Heart right ventricle (tissue), 16 donors: ENCODE measurements around the gene TENT5A. TPM values are rescaled to one million over a fixed set of nuclear protein-coding genes. Genes with fewer than 3 reads are reported as not detected.
A peak's percentile ranks its signal among the peaks of the same experiment; 100 is the strongest.

ENCODE experiments used
- ATAC-seq, 8 donors: fragments of 200-7000 bp; cut with Tn5 transposase; one replicate each; pipeline ENCODE4 v1.9.1; 2020; ENCODE audit warnings: mild to moderate bottlenecking in 8 of 8, moderate library complexity in 8 of 8, moderate number of reproducible peaks in 1 of 8
- DNase-seq, 2 donors: peaks; one replicate each; pipeline ENCODE4 v3.0.0-alpha.2; 2020
- H3K27ac ChIP-seq, 10 donors: fragments of 200-600 bp; sonication (generic) in 2 of 10; one replicate each; pipeline versions ENCODE4 v1.5.0 to v1.8.0; 2020 to 2022; ENCODE audit warnings: mild to moderate bottlenecking in 3 of 10
- H3K27me3 ChIP-seq, 7 donors: fragments of 200-600 bp; one replicate each; pipeline ENCODE4 v1.8.0; 2021 to 2022; ENCODE audit warnings: mild to moderate bottlenecking in 2 of 7
- H3K36me3 ChIP-seq, 9 donors: fragments of 200-600 bp; sonication (generic) in 1 of 9; one replicate each; pipeline versions ENCODE4 v1.5.0 to v1.8.0; 2020 to 2022; ENCODE audit warnings: mild to moderate bottlenecking in 2 of 9
- H3K4me1 ChIP-seq, 9 donors: fragments of 200-600 bp; sonication (generic) in 1 of 9; one replicate each; pipeline versions ENCODE4 v1.5.0 to v1.8.0; 2020 to 2022; ENCODE audit warnings: mild to moderate bottlenecking in 4 of 9
- H3K4me3 ChIP-seq, 10 donors: fragments of 200-600 bp; sonication (generic) in 2 of 10; one replicate each; pipeline versions ENCODE4 v1.5.0 to v1.8.0; 2020 to 2022; ENCODE audit warnings: mild to moderate bottlenecking in 7 of 10, moderate library complexity in 2 of 10
- H3K9me3 ChIP-seq, 11 donors: fragments of 200-600 bp in 10 of 11; sonication (generic) in 2 of 11; one replicate each; pipeline versions ENCODE4 v1.5.0 to v1.8.0; 2013 to 2022; ENCODE audit warnings: mild to moderate bottlenecking in 2 of 11, control low read depth in 1 of 11, moderate library complexity in 1 of 11
- whole genome bisulfite sequencing, 2 donors: extraction: QIAGEN DNeasy Blood & Tissue Kit; methylation state at CpG; one replicate each; pipeline ENCODE4 v1.1.7; 2013; ENCODE audit warnings: inconsistent platforms in 1 of 2; 5-methylcytosine and 5-hydroxymethylcytosine counted together
- intact Hi-C, 10 donors: fragments of 100-400 bp; cut with DNase I; formaldehyde crosslinking; loops; one replicate each; pipeline versions ENCODE4 v1.11.1 to v1.14.2; 2022
- polyA plus RNA-seq, 2 donors: library from polyadenylated mRNA; stranded (reverse); fragments of 200-250 nt; gene quantifications; one replicate each; pipeline ENCODE4 v1.2.3, GENCODE V29; 2013
- total RNA-seq, 10 donors: library from RNA; stranded (reverse); fragmentation: NEBNext Ultra II Directional in 3 of 10; extraction: Animal tissue kit (Norgen Biotek cat#: 25700) in 3 of 10; gene quantifications; one replicate each; pipeline versions ENCODE4 v1.2.1 to v1.2.4, GENCODE V29; 2021 to 2023
- TF ChIP-seq, protein P1 (sequence below), 9 donors: fragments of 200-600 bp; sonication (generic) in 2 of 9; IDR thresholded peaks; one replicate each; pipeline versions ENCODE4 v1.5.0 to v1.8.0; 2021 to 2022; ENCODE audit warnings: antibody characterized with exemption in 9 of 9, mild to moderate bottlenecking in 5 of 9, moderate library complexity in 1 of 9
- donor health status: Arrhythmogenic right ventricular cardiomyopathy.
- donor health status: ischemic (EF 13 %, LVEDD 7.1; RV severe dilation, severe dysfunction).
- donor health status: healthy with polysubstance abuse.
- donor health status: DM: no; HTN: yes; CAD: no.
- donor health status: DM: no; HTN: no; CAD: no.
- donor health status: ischemic (EF 25% LVEDD 6.9; RV normal size, moderate dysfunction).
- donor health status: ischemic (EF 25% LVEDD 5.7; RV mildly dilated, moderate dysfunction).
- donor health status: healthy.
- donor health status: DM: yes; HTN: yes; CAD: no.
- donor health status: Ischemic cardiomyopathy.
- donor health status: ischemic (EF 35%, LVEDD 5.7; RV mildly dilated, moderate dysfunction).
- donor health status: nonischemic (EF 11% LVEDD 7.7; RV severe dilation, severe dysfunction).
- donor health status: DM: yes; HTN: yes; CAD: no.
- donor health status: PGD.
- donor health status: ischemic (EF 29% LVEDD 5.4; RV normal size, mild dysfunction).
- donor health status: nonischemic (EF 23%, LVEDD 6.1; RV moderate dilation, normal function).

TENT5A gene
- total and polyA plus RNA-seq, 12 donors = 17.3 to 72.1 (median 44.0) TPM

DNA sequence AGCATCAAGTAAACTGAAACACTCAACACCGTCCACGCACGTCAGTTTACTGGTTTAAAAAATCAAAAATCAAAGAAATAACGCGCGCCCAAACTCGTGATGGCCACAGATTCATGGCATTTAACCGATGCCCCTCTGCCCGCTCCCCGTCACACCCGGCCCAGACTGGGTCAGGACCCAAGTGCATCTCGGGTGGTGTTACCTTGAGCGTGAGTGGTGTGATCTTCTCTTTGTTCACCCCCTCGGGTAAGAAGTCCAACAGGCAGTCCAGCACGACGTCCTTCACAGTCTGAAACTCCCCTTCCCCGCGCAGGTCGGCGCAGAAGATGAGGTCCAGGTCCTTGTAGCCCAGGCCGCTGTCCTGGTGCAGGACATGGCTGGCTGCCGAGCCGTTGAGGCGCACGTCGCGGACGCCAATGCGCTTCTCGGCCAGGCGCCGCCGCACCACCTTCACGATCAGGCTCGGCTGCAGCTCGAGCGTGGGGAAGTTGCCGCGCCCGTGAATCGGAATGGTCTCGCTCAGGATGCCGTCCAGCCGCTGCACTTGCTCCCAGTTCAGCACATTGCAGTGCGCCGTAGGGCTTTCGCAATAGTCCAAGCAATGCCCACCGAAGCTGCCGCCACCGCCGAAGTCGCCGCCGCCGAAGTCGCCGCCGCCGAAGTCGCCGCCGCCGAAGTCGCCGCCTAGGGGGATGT is 945 bp downstream of the TENT5A start:
- ATAC-seq (peak in 7 of 8 donors; percentile 3 to 18 (median 11)), DNase-seq (peak; percentile 53 to 75)
- Histone ChIP-seq H3K4me3 (peak overlapping the region; percentile 73 to 96 (median 82)), H3K9me3 (no peaks in the 10 kb centered on the region), H3K27ac (peak overlapping the region; percentile 87 to 99 (median 96)), H3K36me3 (peaks cover 0 to 35% (median 0%) of the 10 kb centered on the region in 9 donors), H3K4me1 (peaks cover 3 to 53% (median 28%) of the 10 kb centered on the region in 9 donors), H3K27me3 (no peaks in the 10 kb centered on the region)
- intact Hi-C loops = loop anchor here (2.0 to 10.0 kb wide), 26 partner anchors 81 to 1537 kb away; no protein-coding TSS in a partner anchor
- 4 to 6% methylated on average over 65 of the region's 65 CpGs for WGBS, 2 donors
- TF ChIP-seq, protein P1, sequence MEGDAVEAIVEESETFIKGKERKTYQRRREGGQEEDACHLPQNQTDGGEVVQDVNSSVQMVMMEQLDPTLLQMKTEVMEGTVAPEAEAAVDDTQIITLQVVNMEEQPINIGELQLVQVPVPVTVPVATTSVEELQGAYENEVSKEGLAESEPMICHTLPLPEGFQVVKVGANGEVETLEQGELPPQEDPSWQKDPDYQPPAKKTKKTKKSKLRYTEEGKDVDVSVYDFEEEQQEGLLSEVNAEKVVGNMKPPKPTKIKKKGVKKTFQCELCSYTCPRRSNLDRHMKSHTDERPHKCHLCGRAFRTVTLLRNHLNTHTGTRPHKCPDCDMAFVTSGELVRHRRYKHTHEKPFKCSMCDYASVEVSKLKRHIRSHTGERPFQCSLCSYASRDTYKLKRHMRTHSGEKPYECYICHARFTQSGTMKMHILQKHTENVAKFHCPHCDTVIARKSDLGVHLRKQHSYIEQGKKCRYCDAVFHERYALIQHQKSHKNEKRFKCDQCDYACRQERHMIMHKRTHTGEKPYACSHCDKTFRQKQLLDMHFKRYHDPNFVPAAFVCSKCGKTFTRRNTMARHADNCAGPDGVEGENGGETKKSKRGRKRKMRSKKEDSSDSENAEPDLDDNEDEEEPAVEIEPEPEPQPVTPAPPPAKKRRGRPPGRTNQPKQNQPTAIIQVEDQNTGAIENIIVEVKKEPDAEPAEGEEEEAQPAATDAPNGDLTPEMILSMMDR (IDR thresholded peaks at IDR 0.05) = no peak

DNA sequence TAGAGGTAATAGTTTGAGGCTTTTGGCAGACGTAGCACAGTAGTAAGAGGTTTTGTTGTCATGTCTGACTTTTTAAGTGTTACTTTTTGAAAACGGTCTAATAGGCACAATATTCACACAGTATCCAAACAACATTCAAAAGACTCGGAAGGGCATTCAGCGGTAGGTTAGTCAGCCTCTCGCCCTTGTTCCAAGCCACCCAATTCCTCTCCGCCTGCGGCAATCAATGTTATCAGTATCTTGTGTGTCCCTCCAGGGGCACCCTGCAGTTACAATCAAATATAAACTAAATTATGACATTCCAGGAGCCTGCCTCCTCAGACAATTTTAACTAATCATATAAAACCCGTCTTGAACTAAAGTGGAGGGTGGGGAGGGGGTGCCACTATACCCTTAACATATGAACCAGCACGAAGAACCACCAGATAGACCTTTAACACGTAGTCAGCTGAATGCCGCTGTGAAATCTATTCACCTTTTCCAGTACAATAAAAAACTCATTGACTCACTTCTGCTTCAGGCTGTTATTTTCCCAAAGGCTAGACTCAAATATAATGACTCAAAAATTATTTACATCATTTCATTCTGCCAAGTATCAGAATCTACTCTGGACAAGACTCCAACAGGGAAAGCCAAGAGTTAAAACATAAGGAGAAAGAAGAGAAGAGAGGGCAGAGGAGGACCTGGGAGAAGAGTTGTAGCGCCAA is 1.6 kb downstream of the TENT5A start:
- Histone ChIP-seq H3K27ac (peak overlapping the region; percentile 87 to 99 (median 96)), H3K4me1 (peaks cover 3 to 60% (median 33%) of the 10 kb centered on the region in 9 donors), H3K9me3 (no peaks in the 10 kb centered on the region), H3K36me3 (peaks cover 0 to 42% (median under 1%) of the 10 kb centered on the region in 9 donors), H3K4me3 (peak overlapping the region; percentile 73 to 96 (median 82)), H3K27me3 (no peaks in the 10 kb centered on the region)
- WGBS, 2 donors = 20 to 32% methylated on average over 12 of the region's 12 CpGs
- TF ChIP-seq, protein P1 (IDR thresholded peaks at IDR 0.05) = no peak
- ATAC-seq (no peak), DNase-seq (no peak)
- intact Hi-C loops = loop anchor here (5.0 to 10.0 kb wide), 24 partner anchors 81 to 1536 kb away; no protein-coding TSS in a partner anchor

DNA sequence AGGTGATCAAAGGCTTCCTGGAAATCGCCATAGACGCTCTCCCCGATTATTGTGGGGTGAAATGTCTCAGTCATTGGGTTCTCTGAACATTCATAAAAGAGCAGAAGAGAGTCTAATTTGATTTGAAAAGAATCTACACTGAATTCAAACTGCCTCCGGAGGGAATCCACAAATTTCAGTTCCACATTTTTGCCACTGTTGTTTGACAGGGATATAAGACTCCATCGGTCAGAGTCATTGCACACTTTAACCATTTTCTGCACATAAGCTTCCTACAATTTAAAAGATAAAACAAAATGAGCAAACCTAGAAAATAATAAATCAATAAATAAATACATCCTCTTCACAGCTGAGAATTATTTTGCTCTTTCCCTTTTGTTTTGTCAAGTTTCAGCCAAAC is 2.3 kb downstream of the TENT5A start:
- 15 to 27% methylated on average over 5 of the region's 5 CpGs for WGBS, 2 donors
- Histone ChIP-seq H3K4me3 (peak overlapping the region; percentile 73 to 96 (median 82)), H3K27me3 (no peaks in the 10 kb centered on the region), H3K9me3 (no peaks in the 10 kb centered on the region), H3K27ac (peak overlapping the region; percentile 87 to 99 (median 96)), H3K4me1 (peaks cover 3 to 66% (median 33%) of the 10 kb centered on the region in 9 donors), H3K36me3 (peaks cover 0 to 48% (median 7%) of the 10 kb centered on the region in 9 donors)
- TF ChIP-seq, protein P1 (IDR thresholded peaks at IDR 0.05) = no peak
- ATAC-seq (no peak), DNase-seq (no peak)
- intact Hi-C loops = loop anchor here (5.0 to 10.0 kb wide), 24 partner anchors 82 to 1535 kb away; no protein-coding TSS in a partner anchor

DNA sequence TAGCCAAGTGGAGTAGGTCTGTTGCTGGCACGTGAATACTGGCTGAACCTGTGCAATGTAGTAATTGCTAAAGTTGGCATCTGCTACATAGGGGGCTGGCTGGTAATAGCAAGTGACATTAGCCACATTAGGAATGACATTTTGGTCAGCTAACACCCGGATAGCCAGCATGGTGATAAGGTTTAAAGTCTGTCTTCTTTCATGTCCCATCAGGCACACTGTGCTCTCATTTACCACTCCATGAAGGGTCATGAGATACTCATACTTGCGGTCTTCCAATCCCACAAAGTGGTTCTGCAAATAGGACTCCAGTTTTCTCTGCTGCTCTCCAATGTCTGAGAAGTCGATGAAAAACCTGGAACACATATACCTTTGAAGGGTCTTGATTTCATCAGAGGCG is 2.8 kb downstream of the TENT5A start:
- ATAC-seq (peak in 7 of 8 donors; percentile 5 to 54 (median 30)), DNase-seq (peak in 1 of 2 donors; percentile 61)
- no peaks in the 10 kb centered on the region for H3K27me3 ChIP-seq
- intact Hi-C loops = loop anchor here (5.0 to 10.0 kb wide), 25 partner anchors 83 to 1535 kb away; no protein-coding TSS in a partner anchor
- H3K27ac ChIP-seq = peak overlapping the region; percentile 87 to 99 (median 96)
- TF ChIP-seq, protein P1 (IDR thresholded peaks at IDR 0.05) = no peak
- H3K9me3 ChIP-seq = no peaks in the 10 kb centered on the region
- peaks cover 3 to 68% (median 34%) of the 10 kb centered on the region in 9 donors for H3K4me1 ChIP-seq
- peaks cover 0 to 48% (median 7%) of the 10 kb centered on the region in 9 donors for H3K36me3 ChIP-seq
- peak overlapping the region; percentile 73 to 96 (median 82) for H3K4me3 ChIP-seq
- 21 to 42% methylated on average over 5 of the region's 5 CpGs for WGBS, 2 donors
